ENCODE measurements around the gene MMADHC.

The MMADHC gene

GRCh38 chr2:149544692-149545091 lies 42.9 kb downstream of the MMADHC start:
- DNase-seq = no peak

GRCh38 chr2:149543845-149544244 lies 43.7 kb downstream of the MMADHC start:
- no peak for DNase-seq

GRCh38 chr2:149540138-149540537 lies 47.4 kb downstream of the MMADHC start:
- DNase-seq = no peak

- DNase-seq = no peak
These were observed 49.3 kb downstream of the MMADHC start for GRCh38 chr2:149538138-149538833.

GRCh38 chr2:149537092-149537726 lies 50.4 kb downstream of the MMADHC start:
- no peak for DNase-seq

GRCh38 chr2:149536649-149537048 lies 50.9 kb downstream of the MMADHC start:
- DNase-seq = no peak

- DNase-seq = no peak
These were observed 52.9 kb downstream of the MMADHC start for GRCh38 chr2:149534674-149535073.

GRCh38 chr2:149528983-149529382 lies 58.6 kb downstream of the MMADHC start:
- peak; percentile 71 for DNase-seq

GRCh38 chr2:149527998-149528755 lies 59.4 kb downstream of the MMADHC start:
- DNase-seq = peak; percentile 95

- DNase-seq = no peak
These were observed 60.9 kb downstream of the MMADHC start for GRCh38 chr2:149526689-149527088.

- DNase-seq = no peak
These were observed 62.3 kb downstream of the MMADHC start for GRCh38 chr2:149525323-149525722.
